OCI-LY3 (cell line): ENCODE measurements around the gene OR1L6.
A peak's percentile ranks its signal among the peaks of the same experiment; 100 is the strongest.

ENCODE experiments used
- H2AFZ ChIP-seq: fragments of 200-600, 300-600 bp; shearing (Covaris generic); 2 replicates; pipeline ENCODE4 v1.6.0; 2014; ENCODE audit warnings: antibody characterized with exemption, low read depth, low read length
- H3K27ac ChIP-seq: fragments of 200-600, 300-600 bp; sonication (generic); 2 replicates; pipeline ENCODE4 v1.5.1; 2014; ENCODE audit warnings: mild to moderate bottlenecking, low read length, moderate library complexity, mixed read lengths
- H3K27me3 ChIP-seq: fragments of 200-600, 300-600 bp; sonication (generic); 2 replicates; pipeline ENCODE4 v1.6.1; 2014; ENCODE audit warnings: low read depth, low read length, mixed read lengths
- H3K36me3 ChIP-seq: fragments of 200-600, 300-600 bp; sonication (generic); replicated peaks from 2 replicates; pipeline ENCODE3; 2014; ENCODE audit warnings: low read depth, low read length, mixed read lengths
- H3K4me1 ChIP-seq: fragments of 300-600, 200-600 bp; sonication (generic); 2 replicates; pipeline ENCODE4 v1.6.1; 2014; ENCODE audit warnings: low read length, mixed read lengths
- H3K4me2 ChIP-seq: fragments of 200-600, 300-600 bp; sonication (generic); 2 replicates; pipeline ENCODE4 v1.6.1; 2014; ENCODE audit warnings: low read length, mixed read lengths
- H3K4me3 ChIP-seq: fragments of 300-600, 200-600 bp; sonication (generic); 2 replicates; pipeline ENCODE4 v1.5.1; 2014; ENCODE audit warnings: antibody characterized with exemption, mild to moderate bottlenecking, low read length, moderate library complexity
- H3K79me2 ChIP-seq: fragments of 300-600, 200-600 bp; shearing (Covaris generic); 2 replicates; pipeline ENCODE4 v1.6.1; 2014; ENCODE audit warnings: mild to moderate bottlenecking, low read length, mixed read lengths
- H3K9ac ChIP-seq: fragments of 300-600, 200-600 bp; shearing (Covaris generic); 2 replicates; pipeline ENCODE4 v1.6.0; 2014; ENCODE audit warnings: mild to moderate bottlenecking, low read length, moderate library complexity
- H3K9me3 ChIP-seq: fragments of 200-600, 300-600 bp; shearing (Covaris generic); 2 replicates; pipeline ENCODE4 v1.6.1; 2014; ENCODE audit warnings: low read length, mixed read lengths; ENCODE audit not compliant: insufficient read depth
- H4K20me1 ChIP-seq: fragments of 200-600, 300-600 bp; sonication (generic); 2 replicates; pipeline ENCODE4 v1.6.1; 2016; ENCODE audit warnings: low read length, mixed read lengths; ENCODE audit not compliant: insufficient read depth
- EZH2phosphoT487 ChIP-seq: fragments of 200-600 bp; shearing (Covaris generic); IDR thresholded peaks from 2 replicates; pipeline ENCODE4 v1.6.1; 2018; ENCODE audit warnings: antibody characterized with exemption, mixed run types, low read depth
- TF ChIP-seq, protein P1 (sequence below): fragments of 200-600, 300-600 bp; sonication (generic); IDR thresholded peaks from 2 replicates; pipeline ENCODE4 v1.5.1; 2014; ENCODE audit warnings: antibody characterized with exemption, low read length, low read depth

OR1L6 gene

GRCh38 chr9:122785269-122785668, 43.2 kb downstream of the OR1L6 start:
- TF ChIP-seq, protein P1, sequence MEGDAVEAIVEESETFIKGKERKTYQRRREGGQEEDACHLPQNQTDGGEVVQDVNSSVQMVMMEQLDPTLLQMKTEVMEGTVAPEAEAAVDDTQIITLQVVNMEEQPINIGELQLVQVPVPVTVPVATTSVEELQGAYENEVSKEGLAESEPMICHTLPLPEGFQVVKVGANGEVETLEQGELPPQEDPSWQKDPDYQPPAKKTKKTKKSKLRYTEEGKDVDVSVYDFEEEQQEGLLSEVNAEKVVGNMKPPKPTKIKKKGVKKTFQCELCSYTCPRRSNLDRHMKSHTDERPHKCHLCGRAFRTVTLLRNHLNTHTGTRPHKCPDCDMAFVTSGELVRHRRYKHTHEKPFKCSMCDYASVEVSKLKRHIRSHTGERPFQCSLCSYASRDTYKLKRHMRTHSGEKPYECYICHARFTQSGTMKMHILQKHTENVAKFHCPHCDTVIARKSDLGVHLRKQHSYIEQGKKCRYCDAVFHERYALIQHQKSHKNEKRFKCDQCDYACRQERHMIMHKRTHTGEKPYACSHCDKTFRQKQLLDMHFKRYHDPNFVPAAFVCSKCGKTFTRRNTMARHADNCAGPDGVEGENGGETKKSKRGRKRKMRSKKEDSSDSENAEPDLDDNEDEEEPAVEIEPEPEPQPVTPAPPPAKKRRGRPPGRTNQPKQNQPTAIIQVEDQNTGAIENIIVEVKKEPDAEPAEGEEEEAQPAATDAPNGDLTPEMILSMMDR, result no peak
- TF ChIP-seq EZH2phosphoT487, result no peak
- Histone ChIP-seq H3K9me3 (no peaks in the 10 kb centered on the region), H3K9ac (no peak overlapping the region), H3K36me3 (no peaks in the 10 kb centered on the region), H3K4me2 (no peak overlapping the region), H3K27me3 (no peaks in the 10 kb centered on the region), H4K20me1 (no peaks in the 10 kb centered on the region), H3K4me1 (peaks cover 14% of the 10 kb centered on the region), H3K27ac (no peak overlapping the region), H2AFZ (no peak overlapping the region), H3K4me3 (no peak overlapping the region), H3K79me2 (no peaks in the 10 kb centered on the region)

- no peaks in the 10 kb centered on the region for H3K9me3 ChIP-seq
- H2AFZ ChIP-seq, result no peak overlapping the region
- H3K9ac ChIP-seq, result no peak overlapping the region
- peaks cover 14% of the 10 kb centered on the region for H3K4me1 ChIP-seq
- no peak for TF ChIP-seq EZH2phosphoT487
- TF ChIP-seq, protein P1, result no peak
- H3K27ac ChIP-seq, result peak overlapping the region; percentile 20; the same call in 1 of the 2 replicates
- no peaks in the 10 kb centered on the region for H3K36me3 ChIP-seq
- no peaks in the 10 kb centered on the region for H4K20me1 ChIP-seq
- no peaks in the 10 kb centered on the region for H3K79me2 ChIP-seq
- no peak overlapping the region for H3K4me3 ChIP-seq
- no peaks in the 10 kb centered on the region for H3K27me3 ChIP-seq
- H3K4me2 ChIP-seq, result no peak overlapping the region
Measured at GRCh38 chr9:122786338-122786737, 44.2 kb downstream of the OR1L6 start.

DNA sequence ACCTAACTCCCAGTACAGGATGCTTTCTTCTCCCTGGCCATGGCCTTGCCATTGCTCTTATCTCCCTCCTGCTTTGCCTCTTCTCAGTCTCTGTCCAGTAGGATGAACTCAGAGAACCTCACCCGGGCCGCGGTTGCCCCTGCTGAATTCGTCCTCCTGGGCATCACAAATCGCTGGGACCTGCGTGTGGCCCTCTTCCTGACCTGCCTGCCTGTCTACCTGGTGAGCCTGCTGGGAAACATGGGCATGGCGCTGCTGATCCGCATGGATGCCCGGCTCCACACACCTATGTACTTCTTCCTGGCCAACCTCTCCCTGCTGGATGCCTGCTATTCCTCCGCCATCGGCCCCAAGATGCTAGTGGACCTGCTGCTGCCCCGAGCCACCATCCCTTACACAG, 46.7 kb downstream of the OR1L6 start, which contains the start of gene OR5C1:
TSS of gene OR5C1 (plus strand) at position 103 of the 400 bp plus-strand sequence. CDS start at position 103, 0 bp downstream.
- no peak within 1 kb of the TSS for H3K27ac ChIP-seq
- H2AFZ ChIP-seq, result no peak within 1 kb of the TSS
- no peaks in the 10 kb centered on the region for H3K36me3 ChIP-seq
- no peaks in the 10 kb centered on the region for H4K20me1 ChIP-seq
- H3K9ac ChIP-seq, result no peak within 1 kb of the TSS
- H3K4me1 ChIP-seq, result peaks cover 21% of the 10 kb centered on the region
- no peak within 1 kb of the TSS for H3K4me2 ChIP-seq
- TF ChIP-seq, protein P1, result no peak
- no peak for TF ChIP-seq EZH2phosphoT487
- H3K27me3 ChIP-seq, result no peaks in the 10 kb centered on the region
- H3K9me3 ChIP-seq, result no peaks in the 10 kb centered on the region
- no peak within 1 kb of the TSS for H3K4me3 ChIP-seq
- no peaks in the 10 kb centered on the region for H3K79me2 ChIP-seq

DNA sequence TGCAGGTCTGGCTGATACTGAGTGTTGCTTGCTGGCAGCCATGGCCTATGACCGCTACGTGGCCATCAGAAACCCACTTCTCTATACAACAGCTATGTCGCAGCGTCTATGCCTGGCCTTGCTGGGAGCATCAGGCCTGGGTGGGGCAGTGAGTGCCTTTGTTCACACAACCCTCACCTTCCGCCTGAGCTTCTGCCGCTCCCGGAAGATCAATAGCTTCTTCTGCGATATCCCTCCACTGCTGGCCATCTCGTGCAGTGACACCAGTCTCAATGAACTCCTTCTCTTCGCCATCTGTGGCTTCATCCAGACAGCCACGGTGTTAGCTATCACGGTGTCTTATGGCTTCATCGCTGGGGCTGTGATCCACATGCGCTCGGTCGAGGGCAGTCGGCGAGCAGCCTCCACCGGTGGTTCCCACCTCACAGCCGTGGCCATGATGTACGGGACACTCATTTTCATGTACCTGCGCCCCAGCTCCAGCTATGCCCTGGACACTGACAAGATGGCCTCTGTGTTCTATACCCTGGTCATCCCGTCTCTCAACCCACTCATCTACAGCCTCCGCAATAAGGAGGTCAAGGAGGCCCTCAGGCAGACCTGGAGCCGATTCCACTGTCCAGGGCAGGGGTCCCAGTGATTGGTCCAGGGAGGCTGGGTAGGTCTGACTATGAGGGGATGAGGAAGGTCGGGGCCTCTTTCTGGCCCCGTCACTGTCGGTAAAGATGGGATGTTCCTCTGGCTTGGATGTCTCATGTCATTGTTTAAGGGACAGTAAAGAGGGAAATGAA, 47.3 kb downstream of the OR1L6 start:
- no peak overlapping the region for H3K27ac ChIP-seq
- H3K27me3 ChIP-seq, result no peaks in the 10 kb centered on the region
- H4K20me1 ChIP-seq, result no peaks in the 10 kb centered on the region
- no peak overlapping the region for H3K4me3 ChIP-seq
- H3K79me2 ChIP-seq, result no peaks in the 10 kb centered on the region
- peaks cover 21% of the 10 kb centered on the region for H3K4me1 ChIP-seq
- H3K4me2 ChIP-seq, result no peak overlapping the region
- no peak overlapping the region for H2AFZ ChIP-seq
- TF ChIP-seq, protein P1, result no peak
- no peak for TF ChIP-seq EZH2phosphoT487
- no peak overlapping the region for H3K9ac ChIP-seq
- H3K9me3 ChIP-seq, result no peaks in the 10 kb centered on the region
- H3K36me3 ChIP-seq, result no peaks in the 10 kb centered on the region
